Stomach (tissue), 9 donors: ENCODE measurements around the gene SUCLG2. TPM values are rescaled to one million over a fixed set of nuclear protein-coding genes. Genes with fewer than 3 reads are reported as not detected.

Source experiments
- DNase-seq, 2 donors: peaks; one replicate each; pipeline versions ENCODE4 v3.0.0 to v3.0.0-alpha.2; 2013 to 2019
- H3K27ac ChIP-seq, 5 donors: fragments of 200-600 bp in 4 of 5; sonication (generic) in 4 of 5; one replicate each; pipeline ENCODE4 v1.5.1; 2013 to 2019; ENCODE audit warnings: mild to moderate bottlenecking in 1 of 5, moderate library complexity in 1 of 5
- H3K27me3 ChIP-seq, 3 donors: fragments of 200-600 bp; sonication (generic); one replicate each; pipeline ENCODE4 v1.5.1; 2017 to 2019; ENCODE audit warnings: mixed run types in 1 of 3
- H3K36me3 ChIP-seq, 4 donors: fragments of 200-600 bp; sonication (generic); 1 replicate in 3 of 4; 2 replicates in 1 of 4; pipeline ENCODE4 v1.5.1; 2016 to 2019
- H3K4me1 ChIP-seq, 4 donors: fragments of 200-600 bp; sonication (generic); one replicate each; pipeline ENCODE4 v1.5.1; 2016 to 2019
- H3K4me3 ChIP-seq, 4 donors: fragments of 200-600 bp; sonication (generic) in 3 of 4; one replicate each; pipeline ENCODE4 v1.5.1; 2016 to 2019; ENCODE audit warnings: mild to moderate bottlenecking in 1 of 4
- H3K9me3 ChIP-seq, 4 donors: fragments of 200-600 bp; sonication (generic); one replicate each; pipeline ENCODE4 v1.5.1; 2016 to 2019
- EP300 ChIP-seq: sonication (generic); formaldehyde crosslinking; IDR thresholded peaks from one replicate; pipeline ENCODE4 v1.6.1; 2017; ENCODE audit warnings: antibody characterized with exemption
- POLR2A ChIP-seq, 4 donors: fragments of 450-650 bp; IDR thresholded peaks; one replicate each; pipeline ENCODE4 v1.6.1; 2016; ENCODE audit warnings: antibody characterized with exemption in 4 of 4, control low read depth in 2 of 4, mild to moderate bottlenecking in 1 of 4, moderate library complexity in 1 of 4
- POLR2AphosphoS5 ChIP-seq, 3 donors: sonication (generic); formaldehyde crosslinking; IDR thresholded peaks; one replicate each; pipeline ENCODE4 v1.6.1; 2016; ENCODE audit warnings: antibody characterized with exemption in 3 of 3
- WGBS, 5 donors: extraction: QIAGEN DNeasy Blood & Tissue Kit in 3 of 5; methylation state at CpG; one replicate each; pipeline versions ENCODE4 v1.1.5 to v1.1.7; 2013 to 2018; 5-methylcytosine and 5-hydroxymethylcytosine counted together
- intact Hi-C: fragments of 100-400 bp; cut with DNase I; formaldehyde crosslinking; loops from one replicate; pipeline ENCODE4 v1.15.1; 2023; ENCODE audit warnings: low total_unique reads
- polyA plus RNA-seq, 3 donors: library from polyadenylated mRNA; stranded (reverse); fragments of 200-250 nt; gene quantifications; one replicate each; pipeline ENCODE4 v1.2.3, GENCODE V29; 2013
- total RNA-seq, 5 donors: library from RNA; depleted of rRNA; stranded (reverse); fragments of >200 nt; gene quantifications; one replicate each; pipeline versions ENCODE4 v1.1.0 to v1.2.3, GENCODE V29; 2014 to 2016
- TF ChIP-seq, protein P1 (sequence below), 7 experiments: fragments of 450-650 bp in 4 of 7; fragments of 200-600 bp in 3 of 7; sonication (generic) in 3 of 7; IDR thresholded peaks; one replicate each; pipeline ENCODE4 v1.5.1; 2016 to 2019; ENCODE audit warnings: antibody characterized with exemption in 7 of 7, control low read depth in 2 of 7, mild to moderate bottlenecking in 1 of 7
- donor health status: healthy with polysubstance abuse.
- donor health status: Bipolar disorder and iron deficiency.
- donor health status: healthy.

SUCLG2 gene
- total and polyA plus RNA-seq, 8 donors = 30.9 to 174 (median 74.9) TPM

DNA sequence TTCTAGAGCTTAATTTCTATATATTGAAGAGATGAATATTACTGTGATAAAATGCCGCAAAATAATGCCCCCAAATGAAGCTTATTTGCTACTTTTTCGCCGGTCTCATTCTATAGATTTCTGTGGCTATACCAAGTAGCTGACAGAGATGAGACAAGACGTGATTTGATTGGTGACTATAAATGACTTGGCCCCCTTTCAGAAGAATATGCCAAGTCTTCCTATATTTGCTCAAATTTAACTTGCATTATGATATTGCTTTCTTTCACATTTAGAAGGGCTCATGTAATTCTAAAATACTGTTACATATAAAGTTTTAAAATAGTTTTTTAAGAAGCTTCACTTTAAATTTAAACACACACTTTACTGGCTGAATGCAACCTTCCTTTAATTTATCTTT is 180.1 kb downstream of the SUCLG2 start:
- no peak overlapping the region for H3K27ac ChIP-seq
- H3K9me3 ChIP-seq = no peaks in the 10 kb centered on the region
- H3K27me3 ChIP-seq = no peaks in the 10 kb centered on the region
- H3K4me3 ChIP-seq = no peak overlapping the region
- WGBS, 5 donors = 93 to 96% (median 94%) methylated on average over 4 of the region's 4 CpGs
- TF ChIP-seq, protein P1, sequence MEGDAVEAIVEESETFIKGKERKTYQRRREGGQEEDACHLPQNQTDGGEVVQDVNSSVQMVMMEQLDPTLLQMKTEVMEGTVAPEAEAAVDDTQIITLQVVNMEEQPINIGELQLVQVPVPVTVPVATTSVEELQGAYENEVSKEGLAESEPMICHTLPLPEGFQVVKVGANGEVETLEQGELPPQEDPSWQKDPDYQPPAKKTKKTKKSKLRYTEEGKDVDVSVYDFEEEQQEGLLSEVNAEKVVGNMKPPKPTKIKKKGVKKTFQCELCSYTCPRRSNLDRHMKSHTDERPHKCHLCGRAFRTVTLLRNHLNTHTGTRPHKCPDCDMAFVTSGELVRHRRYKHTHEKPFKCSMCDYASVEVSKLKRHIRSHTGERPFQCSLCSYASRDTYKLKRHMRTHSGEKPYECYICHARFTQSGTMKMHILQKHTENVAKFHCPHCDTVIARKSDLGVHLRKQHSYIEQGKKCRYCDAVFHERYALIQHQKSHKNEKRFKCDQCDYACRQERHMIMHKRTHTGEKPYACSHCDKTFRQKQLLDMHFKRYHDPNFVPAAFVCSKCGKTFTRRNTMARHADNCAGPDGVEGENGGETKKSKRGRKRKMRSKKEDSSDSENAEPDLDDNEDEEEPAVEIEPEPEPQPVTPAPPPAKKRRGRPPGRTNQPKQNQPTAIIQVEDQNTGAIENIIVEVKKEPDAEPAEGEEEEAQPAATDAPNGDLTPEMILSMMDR (IDR thresholded peaks at IDR 0.05) = no peak
- TF ChIP-seq POLR2A (IDR thresholded peaks at IDR 0.05) = no peak
- no peak for TF ChIP-seq POLR2AphosphoS5 (IDR thresholded peaks at IDR 0.05)
- no peak for TF ChIP-seq EP300
- no peak for DNase-seq
- intact Hi-C loops = no loop called here
- peaks cover 0 to 8% (median 3%) of the 10 kb centered on the region in 4 donors for H3K36me3 ChIP-seq
- H3K4me1 ChIP-seq = no peaks in the 10 kb centered on the region

DNA sequence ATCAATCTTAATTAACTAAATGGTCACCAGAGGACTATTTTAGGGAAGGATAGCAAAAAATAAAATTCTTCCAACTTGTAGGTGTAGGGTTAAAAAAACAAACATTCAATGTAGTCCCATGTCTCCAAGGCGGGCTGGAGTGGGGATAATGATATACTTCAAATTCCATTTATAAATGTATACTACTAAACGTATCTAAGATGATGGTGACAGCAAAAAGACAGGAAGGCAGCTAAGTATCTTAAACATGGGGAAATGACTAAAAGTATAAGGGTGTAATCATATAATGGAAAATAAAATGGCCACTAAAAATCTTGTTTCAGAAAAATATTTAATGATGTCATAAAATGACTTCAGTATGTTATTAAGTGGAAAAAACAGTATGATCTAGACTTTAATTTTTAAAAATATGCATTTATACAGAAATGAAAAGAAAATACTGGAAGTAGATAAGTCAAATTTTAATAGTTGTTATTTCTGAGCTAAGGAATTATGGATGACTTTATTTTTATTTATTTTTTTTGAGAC is 181.7 kb downstream of the SUCLG2 start:
- DNase-seq = no peak
- Histone ChIP-seq H3K27ac (no peak overlapping the region), H3K36me3 (peaks cover 0 to 13% (median 8%) of the 10 kb centered on the region in 4 donors), H3K4me1 (no peaks in the 10 kb centered on the region), H3K4me3 (no peak overlapping the region), H3K27me3 (no peaks in the 10 kb centered on the region), H3K9me3 (no peaks in the 10 kb centered on the region)
- TF ChIP-seq POLR2A (IDR thresholded peaks at IDR 0.05) (no peak), POLR2AphosphoS5 (IDR thresholded peaks at IDR 0.05) (no peak), EP300 (no peak)
- TF ChIP-seq, protein P1 (IDR thresholded peaks at IDR 0.05) = no peak
- intact Hi-C loops = no loop called here
- WGBS, 5 donors = 94 to 99% (median 95%) methylated on average over 2 of the region's 2 CpGs

DNA sequence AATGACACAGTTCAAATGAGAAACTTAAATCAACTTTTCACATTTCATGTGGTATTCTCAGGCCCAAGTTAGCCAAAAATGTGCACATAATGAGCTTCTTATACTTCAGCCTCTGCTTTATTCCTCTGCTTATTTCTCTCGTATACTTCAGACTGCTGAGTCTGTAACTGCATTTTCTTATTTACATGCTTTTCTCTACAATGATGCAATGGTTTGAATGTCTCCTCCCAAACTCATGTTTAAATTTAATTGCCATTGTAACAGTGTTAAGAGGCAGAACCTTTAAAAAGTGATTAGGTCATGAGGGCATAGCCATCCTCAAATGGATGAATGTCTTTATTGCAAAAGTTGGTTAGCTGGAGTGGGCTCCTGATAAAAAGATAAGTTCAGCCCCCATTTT is 184.2 kb downstream of the SUCLG2 start:
- Histone ChIP-seq H3K9me3 (no peaks in the 10 kb centered on the region), H3K4me3 (no peak overlapping the region), H3K27ac (no peak overlapping the region), H3K4me1 (no peaks in the 10 kb centered on the region), H3K27me3 (no peaks in the 10 kb centered on the region), H3K36me3 (peaks cover 0 to 13% (median 8%) of the 10 kb centered on the region in 4 donors)
- no peak for DNase-seq
- TF ChIP-seq POLR2AphosphoS5 (IDR thresholded peaks at IDR 0.05) (no peak), POLR2A (IDR thresholded peaks at IDR 0.05) (no peak), EP300 (no peak)
- TF ChIP-seq, protein P1 (IDR thresholded peaks at IDR 0.05) = no peak
- WGBS, 5 donors = 95 to 100% (median 97%) methylated on average over 1 of the region's 1 CpG
- intact Hi-C loops = no loop called here

DNA sequence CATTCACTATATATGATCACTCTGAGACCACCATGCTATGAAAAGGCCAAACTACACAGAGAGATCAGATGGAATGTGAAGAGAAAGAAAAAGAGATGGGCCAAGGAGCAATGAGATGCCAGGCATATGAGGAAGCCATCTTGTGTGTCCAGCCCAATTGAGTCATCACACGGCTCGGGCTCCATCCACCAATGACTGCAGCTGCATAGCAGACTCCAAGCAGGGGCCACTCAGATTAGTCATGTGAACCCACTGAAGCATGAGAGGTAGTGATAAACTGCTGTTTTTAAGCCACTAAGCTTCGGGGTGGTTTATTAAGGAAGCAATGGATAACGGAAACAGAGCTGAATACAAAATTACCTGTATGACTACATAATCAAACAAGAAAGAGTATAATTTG is 185.9 kb downstream of the SUCLG2 start:
- Histone ChIP-seq H3K27me3 (no peaks in the 10 kb centered on the region), H3K4me1 (no peaks in the 10 kb centered on the region), H3K27ac (no peak overlapping the region), H3K9me3 (no peaks in the 10 kb centered on the region), H3K36me3 (peaks cover 0 to 8% (median 6%) of the 10 kb centered on the region in 4 donors), H3K4me3 (no peak overlapping the region)
- no peak for DNase-seq
- intact Hi-C loops = no loop called here
- 89 to 99% (median 96%) methylated on average over 4 of the region's 4 CpGs for WGBS, 5 donors
- TF ChIP-seq EP300 (no peak), POLR2A (IDR thresholded peaks at IDR 0.05) (no peak), POLR2AphosphoS5 (IDR thresholded peaks at IDR 0.05) (no peak)
- TF ChIP-seq, protein P1 (IDR thresholded peaks at IDR 0.05) = no peak
